DOHH2 (cell line): ENCODE data around the gene LTO1.

ENCODE experiments used
- CTCF ChIP-seq: fragments of 200-600 bp; sonication (generic); IDR thresholded peaks from one replicate; pipeline ENCODE4 v1.5.1; 2014; ENCODE audit warnings: antibody characterized with exemption, mild to moderate bottlenecking, low read depth, low read length; ENCODE audit not compliant: poor library complexity, severe bottlenecking
- EZH2phosphoT487 ChIP-seq: fragments of 200-600 bp; sonication (generic); IDR thresholded peaks from 2 replicates; pipeline ENCODE4 v1.6.1; 2017; ENCODE audit warnings: borderline replicate concordance, mild to moderate bottlenecking, antibody characterized with exemption, low read length, moderate library complexity, mixed read lengths

- no peak for TF ChIP-seq CTCF
- TF ChIP-seq EZH2phosphoT487 = no peak
Observed at GRCh38 chr11:69647761-69648497, 27.2 kb downstream of the LTO1 start.
